ENCODE results near the gene RUVBL1.

The RUVBL1 gene

DNA sequence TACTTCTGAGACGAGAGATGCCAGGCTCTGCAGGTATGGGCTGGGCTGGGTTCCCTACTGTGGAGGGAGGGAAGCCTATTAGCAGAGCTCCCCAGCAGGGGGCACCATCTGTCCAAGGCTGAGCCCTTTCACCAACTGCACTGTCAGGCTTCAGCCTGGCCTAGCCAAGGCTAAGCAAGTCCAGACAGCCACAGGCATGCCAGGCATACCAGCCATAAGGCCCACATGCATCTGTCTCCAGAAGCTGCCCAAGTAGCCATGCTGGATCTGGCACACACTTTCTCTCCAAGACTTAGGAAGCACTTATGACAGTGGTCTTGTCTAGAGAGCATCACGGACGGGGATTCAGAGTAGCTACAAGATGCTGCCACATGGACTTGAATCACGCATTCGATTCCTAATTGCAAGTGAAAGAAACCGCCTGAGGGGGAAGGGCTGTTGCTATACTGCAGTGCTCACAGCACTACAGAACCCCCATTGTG is 28.3 kb downstream of the RUVBL1 start:
- no peak overlapping the region for H3K4me3 ChIP-seq (ENCODE audit: low read depth, low read length)
- TF ChIP-seq, protein P1, sequence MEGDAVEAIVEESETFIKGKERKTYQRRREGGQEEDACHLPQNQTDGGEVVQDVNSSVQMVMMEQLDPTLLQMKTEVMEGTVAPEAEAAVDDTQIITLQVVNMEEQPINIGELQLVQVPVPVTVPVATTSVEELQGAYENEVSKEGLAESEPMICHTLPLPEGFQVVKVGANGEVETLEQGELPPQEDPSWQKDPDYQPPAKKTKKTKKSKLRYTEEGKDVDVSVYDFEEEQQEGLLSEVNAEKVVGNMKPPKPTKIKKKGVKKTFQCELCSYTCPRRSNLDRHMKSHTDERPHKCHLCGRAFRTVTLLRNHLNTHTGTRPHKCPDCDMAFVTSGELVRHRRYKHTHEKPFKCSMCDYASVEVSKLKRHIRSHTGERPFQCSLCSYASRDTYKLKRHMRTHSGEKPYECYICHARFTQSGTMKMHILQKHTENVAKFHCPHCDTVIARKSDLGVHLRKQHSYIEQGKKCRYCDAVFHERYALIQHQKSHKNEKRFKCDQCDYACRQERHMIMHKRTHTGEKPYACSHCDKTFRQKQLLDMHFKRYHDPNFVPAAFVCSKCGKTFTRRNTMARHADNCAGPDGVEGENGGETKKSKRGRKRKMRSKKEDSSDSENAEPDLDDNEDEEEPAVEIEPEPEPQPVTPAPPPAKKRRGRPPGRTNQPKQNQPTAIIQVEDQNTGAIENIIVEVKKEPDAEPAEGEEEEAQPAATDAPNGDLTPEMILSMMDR (IDR thresholded peaks at IDR 0.05; ENCODE audit: low read depth, low read length), result peak; percentile 74

DNA sequence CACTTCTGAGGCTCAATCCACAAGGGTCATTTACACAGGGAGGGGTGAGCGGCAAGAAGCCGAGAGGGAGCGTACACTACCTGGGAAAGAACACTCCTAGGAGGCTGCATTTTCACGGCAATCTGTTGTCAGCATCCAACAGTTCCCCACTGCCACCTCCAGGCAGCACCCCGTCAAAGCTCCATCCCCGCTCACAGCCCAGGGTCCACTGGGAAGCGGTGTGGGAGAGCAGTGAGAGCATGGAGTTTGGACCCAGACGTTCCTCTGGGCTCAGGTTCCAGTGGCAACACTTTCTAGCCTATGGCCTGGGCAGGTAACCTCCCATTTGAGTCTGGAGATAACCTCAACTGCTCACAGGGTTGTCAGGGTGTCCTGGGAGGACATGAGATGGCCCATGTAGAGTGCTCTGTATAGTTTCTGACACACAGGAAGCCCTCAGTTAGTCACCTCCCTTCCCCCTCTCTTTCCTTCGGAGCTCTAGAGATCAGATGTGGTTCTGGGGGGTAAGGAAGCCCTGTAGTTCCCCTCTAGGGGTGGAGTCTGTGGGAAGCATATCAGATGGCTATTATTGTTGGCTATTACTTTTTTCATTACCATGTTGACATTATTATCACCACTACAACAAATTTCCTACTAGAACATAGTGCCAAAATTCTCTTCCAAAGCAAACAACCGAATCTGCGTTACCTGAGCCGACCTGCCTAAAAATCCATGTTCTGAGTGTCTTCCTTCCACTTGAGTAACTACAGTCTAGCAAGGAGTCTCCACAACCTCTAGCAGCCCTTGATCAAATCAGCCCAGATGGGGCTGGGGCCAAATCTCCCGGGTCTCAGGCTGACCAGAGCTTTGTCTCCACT is 29.1 kb downstream of the RUVBL1 start:
- H3K4me3 ChIP-seq (ENCODE audit: low read depth, low read length), result no peak overlapping the region
- TF ChIP-seq, protein P1 (IDR thresholded peaks at IDR 0.05; ENCODE audit: low read depth, low read length), result no peak

DNA sequence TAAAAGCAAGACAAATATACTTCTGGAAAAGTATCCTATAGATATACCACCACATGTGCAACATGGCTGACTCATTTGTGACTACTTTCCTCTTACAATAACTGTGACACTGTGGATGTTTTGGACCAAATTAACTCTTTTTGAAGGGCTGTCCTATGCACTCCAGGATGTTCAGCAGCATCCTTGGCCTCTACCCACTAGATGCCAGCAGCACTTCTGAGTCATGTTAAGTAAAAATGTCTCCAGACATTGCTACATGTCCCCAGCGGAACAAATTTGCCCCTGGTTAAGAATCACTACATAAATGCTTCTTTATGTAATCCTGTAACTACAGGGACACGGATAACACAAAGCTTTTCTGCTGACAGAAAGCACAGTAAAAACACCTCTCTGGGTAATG is 32.0 kb downstream of the RUVBL1 start:
- H3K4me3 ChIP-seq (ENCODE audit: low read depth, low read length), result no peak overlapping the region
- TF ChIP-seq, protein P1 (IDR thresholded peaks at IDR 0.05; ENCODE audit: low read depth, low read length), result no peak

DNA sequence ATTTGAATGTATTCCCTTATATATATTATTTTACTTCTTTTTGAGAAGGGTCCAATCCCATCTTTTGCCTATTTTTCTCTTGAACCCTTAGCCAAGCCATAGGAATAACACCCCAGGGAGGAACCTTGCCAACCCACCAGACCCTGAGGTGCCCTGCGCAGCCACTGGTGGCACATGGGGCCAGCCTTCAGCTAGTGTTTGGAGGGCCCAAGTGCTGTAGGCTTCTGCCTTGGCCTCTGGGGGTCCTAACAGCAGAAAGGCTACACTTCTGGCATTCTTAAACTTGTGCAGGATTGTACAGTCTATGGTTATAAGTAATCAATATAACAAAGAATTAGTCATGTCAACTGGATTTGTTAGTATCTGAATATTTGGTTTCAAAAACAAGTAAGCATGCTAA is 34.5 kb downstream of the RUVBL1 start:
- TF ChIP-seq, protein P1 (IDR thresholded peaks at IDR 0.05; ENCODE audit: low read depth, low read length), result no peak

DNA sequence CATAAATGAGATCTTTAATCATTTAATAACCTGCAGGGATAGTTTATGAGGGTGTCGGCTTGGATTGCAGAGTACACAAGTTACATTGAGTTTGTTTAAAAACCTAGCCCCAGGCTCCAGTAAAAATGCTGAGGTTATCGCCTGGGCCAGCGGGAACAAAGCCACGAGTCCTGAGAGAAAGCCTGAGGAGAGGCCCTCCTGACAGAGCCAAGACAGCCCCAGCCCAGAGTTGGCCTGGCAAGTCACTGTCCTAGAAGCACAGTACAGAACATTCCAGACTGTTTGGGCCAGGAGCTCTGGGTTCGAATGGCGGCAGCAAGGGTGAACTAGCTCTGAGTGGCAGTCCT is 39.0 kb downstream of the RUVBL1 start:
- no peak overlapping the region for H3K4me3 ChIP-seq (ENCODE audit: low read depth, low read length)
- TF ChIP-seq, protein P1 (IDR thresholded peaks at IDR 0.05; ENCODE audit: low read depth, low read length), result no peak

More for the DNA sequence above, 34.5 kb downstream of the RUVBL1 start:
- no peak overlapping the region for H3K4me3 ChIP-seq (ENCODE audit: low read depth, low read length)

DNA sequence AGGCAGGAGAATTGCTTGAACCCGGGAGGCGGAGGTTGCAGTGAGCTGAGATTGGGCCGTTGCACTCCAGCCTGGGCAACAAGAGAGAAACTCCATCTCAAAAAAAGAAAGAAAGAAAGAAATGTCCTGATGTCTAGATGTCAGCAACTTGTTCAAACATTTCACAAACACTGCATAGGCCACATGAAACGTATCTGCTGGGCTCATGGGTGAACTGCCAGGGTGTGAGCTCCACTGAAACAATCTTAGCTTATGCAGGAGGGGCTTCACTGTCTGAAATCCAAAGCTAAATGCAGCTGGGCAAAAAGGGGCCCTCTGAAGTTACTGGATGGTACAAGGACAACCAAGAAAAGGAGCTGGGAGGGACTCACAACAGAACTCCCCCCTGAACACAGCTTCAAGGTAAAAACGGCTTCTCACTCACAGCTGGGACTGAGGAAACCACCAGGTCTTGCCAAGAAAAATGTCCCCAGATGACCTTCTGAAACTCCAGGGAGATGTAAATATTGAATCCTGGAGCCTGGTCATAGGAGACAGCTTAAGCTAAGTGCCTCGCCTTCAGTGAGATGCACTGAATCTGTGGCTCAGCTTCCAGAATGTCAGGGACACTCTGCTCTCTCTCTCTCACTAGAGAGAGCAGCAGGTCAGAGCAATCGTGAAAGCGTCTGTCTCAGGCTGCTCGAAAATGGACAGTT is 39.5 kb downstream of the RUVBL1 start:
- H3K4me3 ChIP-seq (ENCODE audit: low read depth, low read length), result no peak overlapping the region
- TF ChIP-seq, protein P1 (IDR thresholded peaks at IDR 0.05; ENCODE audit: low read depth, low read length), result no peak

DNA sequence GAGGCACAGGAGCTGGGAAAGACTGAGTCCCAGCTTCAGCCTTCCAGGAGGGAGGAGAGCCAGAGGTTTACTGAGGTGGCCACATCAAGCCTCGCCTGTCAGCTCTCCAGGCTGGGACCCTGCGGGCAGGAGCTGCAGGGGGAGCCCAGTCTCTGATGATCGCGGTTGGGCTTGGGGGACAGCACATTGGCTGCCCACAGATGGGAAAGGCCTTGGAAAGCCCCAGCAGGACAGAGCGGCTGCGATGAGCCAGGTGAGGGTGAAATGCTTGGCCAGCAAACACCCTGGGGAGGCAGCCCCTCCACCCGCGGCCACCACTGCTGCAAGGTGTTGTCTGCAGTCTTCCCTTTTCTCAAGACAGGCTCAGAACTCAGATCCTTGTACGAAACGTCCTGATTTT is 40.2 kb downstream of the RUVBL1 start:
- TF ChIP-seq, protein P1 (IDR thresholded peaks at IDR 0.05; ENCODE audit: low read depth, low read length), result no peak

More for the DNA sequence above, 40.2 kb downstream of the RUVBL1 start:
- H3K4me3 ChIP-seq (ENCODE audit: low read depth, low read length), result no peak overlapping the region

Data from WI38 (cell line).